Measurements from ENCODE around the gene TRIM74.
"Not testable (repeated sequence)": the region's sequence is repeated elsewhere in the genome, so short reads cannot be mapped to it uniquely, and the experiment has no call there.

TRIM74 gene

DNA sequence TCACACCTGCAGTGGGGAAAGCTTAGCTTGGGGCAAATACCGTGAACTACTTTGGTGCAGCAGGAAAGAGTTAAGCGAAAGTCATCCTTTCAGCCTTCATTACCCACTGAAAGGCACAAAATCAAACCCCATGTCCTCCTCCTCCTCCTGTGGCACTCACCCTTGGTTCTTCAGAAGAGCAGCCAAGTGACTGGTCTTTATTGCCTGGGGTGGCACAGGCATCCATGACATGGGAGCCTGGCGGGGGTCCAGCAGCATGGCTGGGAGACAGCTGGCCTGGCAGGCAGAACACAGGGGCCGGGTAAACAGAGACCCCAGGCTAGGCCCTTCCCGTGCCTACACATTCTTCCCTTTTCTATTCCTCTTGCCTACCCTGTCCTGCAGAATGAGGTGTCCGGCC is 19.6 kb downstream of the TRIM74 start:
- H3K9ac ChIP-seq (ENCODE audit: low read length); H3K23ac ChIP-seq (ENCODE audit: low read length); H3K79me2 ChIP-seq (ENCODE audit: control insufficient read depth, insufficient read depth, low read length, poor library complexity): not testable (repeated sequence)

GRCh38 chr7:72949276-72949675 is 20.0 kb downstream of the TRIM74 start:
- H2BK5ac ChIP-seq (ENCODE audit: low read depth, low read length, poor library complexity); H3K14ac ChIP-seq (ENCODE audit: low read length); H3K4ac ChIP-seq (ENCODE audit: low read depth, low read length); DNase-seq; H3K9ac ChIP-seq (ENCODE audit: low read length); H3K27me3 ChIP-seq (ENCODE audit: insufficient read depth, low read length); H3K79me2 ChIP-seq (ENCODE audit: control insufficient read depth, insufficient read depth, low read length, poor library complexity); H2AK5ac ChIP-seq (ENCODE audit: low read length); H3K23ac ChIP-seq (ENCODE audit: low read length); H3K27ac ChIP-seq (ENCODE audit: low read depth, low read length); H4K12ac ChIP-seq (ENCODE audit: low read depth, low read length); H2BK120ac ChIP-seq (ENCODE audit: insufficient read depth, low read length, poor library complexity); H3K18ac ChIP-seq (ENCODE audit: low read length); H3K79me1 ChIP-seq (ENCODE audit: low read length); H3K4me2 ChIP-seq (ENCODE audit: low read length); H4K91ac ChIP-seq (ENCODE audit: low read depth, low read length); H4K8ac ChIP-seq (ENCODE audit: low read depth, low read length); H2AFZ ChIP-seq (ENCODE audit: insufficient read depth, low read length, poor library complexity); H3K9me3 ChIP-seq (ENCODE audit: insufficient read depth, low read depth, low read length); H3K4me1 ChIP-seq (ENCODE audit: control insufficient read depth in 1 of 2, insufficient read depth in 2 of 2, low read length in 2 of 2); H3K4me3 ChIP-seq (ENCODE audit: low read depth, low read length); H2BK12ac ChIP-seq (ENCODE audit: low read length): not testable (repeated sequence)
- WGBS (ENCODE audit: extremely low coverage, insufficient coverage, insufficient read length), result no CpG with 5 or more reads among the region's 9 CpGs
- peaks cover 26 to 32% of the 10 kb centered on the region in 2 experiments for H3K36me3 ChIP-seq (ENCODE audit: control insufficient read depth in 1 of 2, insufficient read depth in 2 of 2, low read length in 2 of 2)

More for the DNA sequence above, 19.6 kb downstream of the TRIM74 start:
- no CpG with 5 or more reads among the region's 6 CpGs for WGBS (ENCODE audit: extremely low coverage, insufficient coverage, insufficient read length)
- H3K4me1 ChIP-seq (ENCODE audit: control insufficient read depth in 1 of 2, insufficient read depth in 2 of 2, low read length in 2 of 2); H4K12ac ChIP-seq (ENCODE audit: low read depth, low read length); H2BK120ac ChIP-seq (ENCODE audit: insufficient read depth, low read length, poor library complexity); H4K8ac ChIP-seq (ENCODE audit: low read depth, low read length); H3K27me3 ChIP-seq (ENCODE audit: insufficient read depth, low read length); H3K79me1 ChIP-seq (ENCODE audit: low read length); H2AFZ ChIP-seq (ENCODE audit: insufficient read depth, low read length, poor library complexity); H2BK5ac ChIP-seq (ENCODE audit: low read depth, low read length, poor library complexity); H3K4ac ChIP-seq (ENCODE audit: low read depth, low read length); DNase-seq; H3K4me3 ChIP-seq (ENCODE audit: low read depth, low read length); H3K18ac ChIP-seq (ENCODE audit: low read length); H4K91ac ChIP-seq (ENCODE audit: low read depth, low read length); H2BK12ac ChIP-seq (ENCODE audit: low read length); H2AK5ac ChIP-seq (ENCODE audit: low read length); H3K27ac ChIP-seq (ENCODE audit: low read depth, low read length); H3K9me3 ChIP-seq (ENCODE audit: insufficient read depth, low read depth, low read length); H3K4me2 ChIP-seq (ENCODE audit: low read length); H3K14ac ChIP-seq (ENCODE audit: low read length): not testable (repeated sequence)
- peaks cover 26 to 32% of the 10 kb centered on the region in 2 experiments for H3K36me3 ChIP-seq (ENCODE audit: control insufficient read depth in 1 of 2, insufficient read depth in 2 of 2, low read length in 2 of 2)

- not testable (repeated sequence) for H4K8ac ChIP-seq (ENCODE audit: low read depth, low read length); H3K9ac ChIP-seq (ENCODE audit: low read length); H3K23ac ChIP-seq (ENCODE audit: low read length); H4K12ac ChIP-seq (ENCODE audit: low read depth, low read length); H3K4me2 ChIP-seq (ENCODE audit: low read length); DNase-seq; H3K79me2 ChIP-seq (ENCODE audit: control insufficient read depth, insufficient read depth, low read length, poor library complexity); H3K27ac ChIP-seq (ENCODE audit: low read depth, low read length); H3K9me3 ChIP-seq (ENCODE audit: insufficient read depth, low read depth, low read length); H2AFZ ChIP-seq (ENCODE audit: insufficient read depth, low read length, poor library complexity); H4K91ac ChIP-seq (ENCODE audit: low read depth, low read length); H3K18ac ChIP-seq (ENCODE audit: low read length); H3K4me1 ChIP-seq (ENCODE audit: control insufficient read depth in 1 of 2, insufficient read depth in 2 of 2, low read length in 2 of 2); H3K79me1 ChIP-seq (ENCODE audit: low read length); H3K4me3 ChIP-seq (ENCODE audit: low read depth, low read length); H2BK120ac ChIP-seq (ENCODE audit: insufficient read depth, low read length, poor library complexity); H3K14ac ChIP-seq (ENCODE audit: low read length); H2AK5ac ChIP-seq (ENCODE audit: low read length); H3K27me3 ChIP-seq (ENCODE audit: insufficient read depth, low read length); H3K4ac ChIP-seq (ENCODE audit: low read depth, low read length); H2BK12ac ChIP-seq (ENCODE audit: low read length); H2BK5ac ChIP-seq (ENCODE audit: low read depth, low read length, poor library complexity)
- WGBS (ENCODE audit: extremely low coverage, insufficient coverage, insufficient read length), result no CpG with 5 or more reads among the region's 23 CpGs
- peaks cover 26 to 32% of the 10 kb centered on the region in 2 experiments for H3K36me3 ChIP-seq (ENCODE audit: control insufficient read depth in 1 of 2, insufficient read depth in 2 of 2, low read length in 2 of 2)
These were observed 20.6 kb downstream of the TRIM74 start for GRCh38 chr7:72948714-72949113.

GRCh38 chr7:72946130-72946745 is 23.0 kb downstream of the TRIM74 start:
- H2BK120ac ChIP-seq (ENCODE audit: insufficient read depth, low read length, poor library complexity); H2BK12ac ChIP-seq (ENCODE audit: low read length); H4K12ac ChIP-seq (ENCODE audit: low read depth, low read length); H2BK5ac ChIP-seq (ENCODE audit: low read depth, low read length, poor library complexity); H3K9ac ChIP-seq (ENCODE audit: low read length); H3K4me2 ChIP-seq (ENCODE audit: low read length); H3K4me3 ChIP-seq (ENCODE audit: low read depth, low read length); H3K4me1 ChIP-seq (ENCODE audit: control insufficient read depth in 1 of 2, insufficient read depth in 2 of 2, low read length in 2 of 2); H2AFZ ChIP-seq (ENCODE audit: insufficient read depth, low read length, poor library complexity); H3K27me3 ChIP-seq (ENCODE audit: insufficient read depth, low read length); H3K27ac ChIP-seq (ENCODE audit: low read depth, low read length); H3K79me2 ChIP-seq (ENCODE audit: control insufficient read depth, insufficient read depth, low read length, poor library complexity); H4K8ac ChIP-seq (ENCODE audit: low read depth, low read length); H3K23ac ChIP-seq (ENCODE audit: low read length); H3K4ac ChIP-seq (ENCODE audit: low read depth, low read length); H3K18ac ChIP-seq (ENCODE audit: low read length); H2AK5ac ChIP-seq (ENCODE audit: low read length); H3K79me1 ChIP-seq (ENCODE audit: low read length); H4K91ac ChIP-seq (ENCODE audit: low read depth, low read length); DNase-seq; H3K14ac ChIP-seq (ENCODE audit: low read length); H3K9me3 ChIP-seq (ENCODE audit: insufficient read depth, low read depth, low read length): not testable (repeated sequence)
- peaks cover 31 to 38% of the 10 kb centered on the region in 2 experiments for H3K36me3 ChIP-seq (ENCODE audit: control insufficient read depth in 1 of 2, insufficient read depth in 2 of 2, low read length in 2 of 2)
- WGBS (ENCODE audit: extremely low coverage, insufficient coverage, insufficient read length), result no CpG with 5 or more reads among the region's 22 CpGs
